ENCODE measurements around the gene TACC2. TPM values are rescaled to one million over a fixed set of nuclear protein-coding genes. Genes with fewer than 3 reads are reported as not detected.
"Not testable (repeated sequence)": the region's sequence is repeated elsewhere in the genome, so short reads cannot be mapped to it uniquely, and the experiment has no call there.

TACC2 gene
- total RNA-seq, 4 donors from 2014 or later: 105 to 334 (median 235) TPM

DNA sequence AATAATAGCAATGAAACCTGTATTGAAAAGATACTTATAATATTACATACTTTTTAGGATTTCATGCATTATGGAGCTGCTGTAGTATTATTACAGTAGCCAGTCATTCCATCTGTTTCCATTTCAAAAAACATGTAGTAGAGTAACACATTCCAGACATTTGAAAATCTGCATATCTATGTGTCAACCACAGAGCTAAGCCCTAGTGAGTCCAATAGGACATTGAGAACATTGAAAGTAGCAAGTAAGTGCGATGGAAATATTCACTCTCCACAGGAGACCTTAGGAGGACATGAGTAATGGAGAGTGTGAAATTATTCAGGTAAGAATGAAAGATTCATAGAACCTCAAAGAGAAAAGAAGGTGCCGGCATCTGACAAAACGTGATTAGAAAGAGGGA lies 29.3 kb upstream of the TACC2 start:
- ATAC-seq (no peak), DNase-seq (no peak)
- no peaks in the 10 kb centered on the region for H3K27me3 ChIP-seq
- no peaks in the 10 kb centered on the region for H3K9me3 ChIP-seq
- TF ChIP-seq, protein P1, sequence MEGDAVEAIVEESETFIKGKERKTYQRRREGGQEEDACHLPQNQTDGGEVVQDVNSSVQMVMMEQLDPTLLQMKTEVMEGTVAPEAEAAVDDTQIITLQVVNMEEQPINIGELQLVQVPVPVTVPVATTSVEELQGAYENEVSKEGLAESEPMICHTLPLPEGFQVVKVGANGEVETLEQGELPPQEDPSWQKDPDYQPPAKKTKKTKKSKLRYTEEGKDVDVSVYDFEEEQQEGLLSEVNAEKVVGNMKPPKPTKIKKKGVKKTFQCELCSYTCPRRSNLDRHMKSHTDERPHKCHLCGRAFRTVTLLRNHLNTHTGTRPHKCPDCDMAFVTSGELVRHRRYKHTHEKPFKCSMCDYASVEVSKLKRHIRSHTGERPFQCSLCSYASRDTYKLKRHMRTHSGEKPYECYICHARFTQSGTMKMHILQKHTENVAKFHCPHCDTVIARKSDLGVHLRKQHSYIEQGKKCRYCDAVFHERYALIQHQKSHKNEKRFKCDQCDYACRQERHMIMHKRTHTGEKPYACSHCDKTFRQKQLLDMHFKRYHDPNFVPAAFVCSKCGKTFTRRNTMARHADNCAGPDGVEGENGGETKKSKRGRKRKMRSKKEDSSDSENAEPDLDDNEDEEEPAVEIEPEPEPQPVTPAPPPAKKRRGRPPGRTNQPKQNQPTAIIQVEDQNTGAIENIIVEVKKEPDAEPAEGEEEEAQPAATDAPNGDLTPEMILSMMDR (IDR thresholded peaks at IDR 0.05 in 4 of 5, conservative IDR thresholded peaks at IDR 0.05 in 1 of 5): no peak
- H3K27ac ChIP-seq: no peak overlapping the region
- no peaks in the 10 kb centered on the region for H3K4me1 ChIP-seq
- intact Hi-C loops (cut with DNase I; ENCODE audit: low total_unique reads) (no loop called here), in situ Hi-C loops (cut with MboI; ENCODE audit: low sequenced_read_pairs in 4 of 4) (no loop called here)
- H3K4me3 ChIP-seq: no peak overlapping the region
- peaks cover 0 to 74% of the 10 kb centered on the region in 2 donors for H3K36me3 ChIP-seq

DNA sequence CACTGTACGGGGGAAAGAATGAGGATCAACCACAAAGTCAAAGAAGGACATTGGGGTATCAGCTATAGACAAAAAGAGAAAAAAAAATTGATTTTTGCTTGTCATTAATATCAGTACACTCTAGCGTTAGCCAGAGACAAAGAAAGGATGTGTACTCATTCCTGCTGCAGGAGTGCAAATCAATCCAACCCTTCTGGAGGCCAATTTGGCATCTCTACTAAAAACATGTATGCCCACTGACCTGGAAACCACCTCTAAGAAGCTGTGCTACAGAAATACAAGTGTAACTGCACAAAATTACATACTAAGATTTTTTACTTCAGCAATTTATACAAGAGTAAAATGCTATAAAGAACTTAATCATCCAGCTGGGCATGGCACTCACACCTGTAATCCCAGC lies 27.5 kb upstream of the TACC2 start:
- H3K4me3 ChIP-seq: no peak overlapping the region
- no peak for TF ChIP-seq POLR2A (IDR thresholded peaks at IDR 0.05)
- TF ChIP-seq, protein P1 (IDR thresholded peaks at IDR 0.05 in 4 of 5, conservative IDR thresholded peaks at IDR 0.05 in 1 of 5): no peak
- no peak for DNase-seq
- no peak for ATAC-seq
- in situ Hi-C loops (cut with MboI; ENCODE audit: low sequenced_read_pairs in 4 of 4) (no loop called here), intact Hi-C loops (cut with DNase I; ENCODE audit: low total_unique reads) (no loop called here)
- H3K27me3 ChIP-seq: no peaks in the 10 kb centered on the region
- H3K36me3 ChIP-seq: peaks cover 0 to 80% of the 10 kb centered on the region in 2 donors
- no peaks in the 10 kb centered on the region for H3K9me3 ChIP-seq
- no peaks in the 10 kb centered on the region for H3K4me1 ChIP-seq
- no peak overlapping the region for H3K27ac ChIP-seq

DNA sequence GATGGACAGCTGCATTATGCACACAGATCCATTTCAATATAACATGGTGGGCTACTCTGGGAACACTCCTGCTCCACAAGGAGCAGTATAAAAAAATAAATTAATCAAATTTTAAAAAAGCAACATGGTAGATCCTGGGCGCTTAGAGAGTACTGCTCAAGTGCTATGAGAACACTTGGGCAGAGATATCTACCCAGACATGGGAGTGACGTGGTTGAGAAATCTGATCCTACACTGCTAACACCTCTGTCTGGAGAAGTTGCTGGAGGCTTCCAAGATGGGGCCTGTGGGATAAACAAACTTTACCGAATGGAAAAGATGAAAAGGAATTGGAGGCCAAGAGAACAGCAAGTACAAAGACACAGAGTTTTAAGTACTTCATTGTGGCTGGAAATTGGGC lies 23.0 kb upstream of the TACC2 start:
- Histone ChIP-seq H3K4me1 (peaks cover 0 to 3% of the 10 kb centered on the region in 2 donors), H3K27ac (no peak overlapping the region), H3K9me3 (no peaks in the 10 kb centered on the region), H3K36me3 (peaks cover 0 to 91% of the 10 kb centered on the region in 2 donors), H3K27me3 (no peaks in the 10 kb centered on the region), H3K4me3 (no peak overlapping the region)
- no peak for DNase-seq
- ATAC-seq: peak in 1 of 2 donors; percentile 60
- no peak for TF ChIP-seq POLR2A (IDR thresholded peaks at IDR 0.05)
- TF ChIP-seq, protein P1 (IDR thresholded peaks at IDR 0.05 in 4 of 5, conservative IDR thresholded peaks at IDR 0.05 in 1 of 5): no peak
- in situ Hi-C loops (cut with MboI; ENCODE audit: low sequenced_read_pairs in 4 of 4): no loop called here
- intact Hi-C loops (cut with DNase I; ENCODE audit: low total_unique reads): no loop called here

DNA sequence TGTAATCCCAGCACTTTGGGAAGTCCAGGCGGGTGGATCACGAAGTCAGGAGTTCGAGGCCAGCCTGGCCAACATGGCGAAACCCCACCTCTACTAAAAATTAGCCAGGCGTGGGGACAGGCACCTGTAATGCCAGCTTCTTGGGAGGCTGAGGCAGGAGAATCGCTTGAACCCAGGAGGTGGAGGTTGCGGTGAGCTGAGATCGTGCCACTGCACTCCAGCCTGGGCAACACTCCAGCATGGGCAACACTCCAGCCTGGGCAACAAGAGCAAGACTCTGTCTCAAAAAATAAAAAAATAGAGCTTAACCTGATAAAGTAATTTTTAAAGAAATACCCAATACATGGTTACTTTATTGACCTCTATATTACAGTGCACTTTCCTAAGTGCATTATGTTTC lies 19.9 kb upstream of the TACC2 start:
- not testable (repeated sequence) for DNase-seq

DNA sequence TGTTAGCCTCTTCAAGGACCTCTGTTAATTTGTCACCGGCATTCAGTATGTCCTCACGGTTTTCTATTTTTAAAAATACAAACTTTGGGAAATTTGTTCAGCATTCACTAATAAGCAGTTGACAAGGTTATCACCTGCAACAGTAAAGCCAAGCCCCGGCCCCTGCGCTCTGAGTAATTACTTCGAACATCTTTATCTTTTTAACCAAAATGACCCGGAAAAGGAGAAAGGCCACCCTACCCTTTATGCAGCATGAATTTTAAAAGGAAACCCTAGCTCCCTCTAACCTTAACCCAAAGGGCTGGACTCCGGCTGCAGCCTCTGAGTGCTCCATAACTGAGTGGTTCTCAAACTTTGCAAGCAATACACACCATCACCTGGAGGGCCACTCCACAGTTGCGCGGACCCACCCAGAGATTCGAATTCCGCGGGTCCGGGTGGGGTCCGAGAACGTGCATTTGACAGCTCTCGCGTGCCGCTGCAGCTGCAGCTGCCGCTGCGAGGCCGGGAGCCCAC lies 14.9 kb upstream of the TACC2 start:
- intact Hi-C loops (cut with DNase I; ENCODE audit: low total_unique reads): loop anchor here (1.0 to 2.0 kb wide), 3 partner anchors 46 to 141 kb away; partner anchors contain the start of gene ATE1
- H3K27me3 ChIP-seq: no peaks in the 10 kb centered on the region
- peak overlapping the region; percentile 71 to 91 (median 81) for H3K4me3 ChIP-seq
- peak overlapping the region; percentile 94 to 99 (median 96) for H3K27ac ChIP-seq
- in situ Hi-C loops (cut with MboI; ENCODE audit: low sequenced_read_pairs in 4 of 4): no loop called here
- H3K4me1 ChIP-seq: peaks cover 19% of the 10 kb centered on the region in 2 donors
- no peak for DNase-seq
- H3K36me3 ChIP-seq: peaks cover 0 to 16% of the 10 kb centered on the region in 2 donors
- peak in 1 of 2 donors; percentile 16 for ATAC-seq
- TF ChIP-seq, protein P1 (IDR thresholded peaks at IDR 0.05 in 4 of 5, conservative IDR thresholded peaks at IDR 0.05 in 1 of 5): no peak
- no peak for TF ChIP-seq POLR2A (IDR thresholded peaks at IDR 0.05)
- H3K9me3 ChIP-seq: no peaks in the 10 kb centered on the region

More for the DNA sequence above, 19.9 kb upstream of the TACC2 start:
- peaks cover 0 to 66% of the 10 kb centered on the region in 2 donors for H3K36me3 ChIP-seq
- ATAC-seq; in situ Hi-C loops (cut with MboI; ENCODE audit: low sequenced_read_pairs in 4 of 4); H3K27ac ChIP-seq; H3K27me3 ChIP-seq; H3K9me3 ChIP-seq; intact Hi-C loops (cut with DNase I; ENCODE audit: low total_unique reads); H3K4me3 ChIP-seq: not testable (repeated sequence)
- H3K4me1 ChIP-seq: peaks cover 11 to 12% of the 10 kb centered on the region in 2 donors

All from gastrocnemius medialis (tissue), 4 donors.